IMR-90 (cell line): Measurements from ENCODE around the gene FOXB1. TPM values are rescaled to one million over a fixed set of nuclear protein-coding genes. Genes with fewer than 3 reads are reported as not detected.

Source experiments
- ATAC-seq: fragments of 200-7000 bp; cut with Tn5 transposase; 2 replicates; pipeline ENCODE4 v1.9.1; 2020; ENCODE audit warnings: low read depth, mild to moderate bottlenecking, moderate library complexity
- BruUV-seq: library from RNA; stranded (reverse); fragments of 400-500 nt; replicated peaks from 2 replicates; lab custom pipeline; 2021; lab: Mats Ljungman, UMichigan
- CTCF ChIA-PET: fragments of 300-600 bp; formaldehyde crosslinking; extraction: SDS; loops from one replicate; lab custom pipeline; 2021; ENCODE audit warnings: antibody characterized with exemption; lab: Yijun Ruan, JAX
- POLR2A ChIA-PET: fragments of 300-600 bp; sonication (Branson Sonifier 250); formaldehyde crosslinking; loops from one replicate; lab custom pipeline; 2022; ENCODE audit warnings: antibody characterized with exemption; ENCODE audit not compliant: unreplicated experiment; lab: Charles Lee
- DNase-seq: peaks from one replicate; pipeline ENCODE4 v3.0.0; 2013
- H2AFZ ChIP-seq: replicated peaks from 2 replicates; pipeline ENCODE3; 2013; ENCODE audit warnings: low read length, mild to moderate bottlenecking; ENCODE audit not compliant: poor library complexity
- H2AK5ac ChIP-seq: 2 replicates; pipeline ENCODE4 v1.6.1; 2013; ENCODE audit warnings: low read depth, low read length, inconsistent platforms
- H2AK9ac ChIP-seq: replicated peaks from 2 replicates; pipeline ENCODE3; 2013; ENCODE audit warnings: mild to moderate bottlenecking, low read depth, low read length, moderate library complexity; ENCODE audit not compliant: poor library complexity
- H2BK120ac ChIP-seq: 2 replicates; pipeline ENCODE4 v1.6.1; 2013; ENCODE audit warnings: low read depth, low read length, inconsistent platforms
- H2BK15ac ChIP-seq: 3 replicates; pipeline ENCODE4 v1.6.1; 2013; ENCODE audit warnings: low read depth, low read length, inconsistent platforms
- H2BK20ac ChIP-seq: 2 replicates; pipeline ENCODE4 v1.6.1; 2013; ENCODE audit warnings: low read depth, mild to moderate bottlenecking, inconsistent platforms, low read length, moderate library complexity
- H2BK5ac ChIP-seq: 2 replicates; pipeline ENCODE4 v1.6.1; 2013; ENCODE audit warnings: mild to moderate bottlenecking, low read depth, low read length, inconsistent platforms; ENCODE audit not compliant: poor library complexity, severe bottlenecking
- H3K14ac ChIP-seq: replicated peaks from 2 replicates; pipeline ENCODE4 v1.6.1; 2013; ENCODE audit warnings: low read depth, low read length, inconsistent platforms
- H3K18ac ChIP-seq: 2 replicates; pipeline ENCODE4 v1.6.1; 2013; ENCODE audit warnings: low read depth, low read length, control low read depth
- H3K23ac ChIP-seq: 2 replicates; pipeline ENCODE4 v1.6.1; 2013; ENCODE audit warnings: low read depth, low read length, inconsistent platforms
- H3K27ac ChIP-seq: 2 replicates; pipeline ENCODE4 v1.5.1; 2013; ENCODE audit warnings: mild to moderate bottlenecking, control low read depth, low read length; ENCODE audit not compliant: insufficient read depth
- H3K27me3 ChIP-seq: 2 replicates; pipeline ENCODE4 v1.6.1; 2013; ENCODE audit warnings: low read length; ENCODE audit not compliant: control insufficient read depth, insufficient read depth
- H3K36me3 ChIP-seq: 2 replicates; pipeline ENCODE4 v1.6.1; 2013; ENCODE audit warnings: low read length, mixed read lengths; ENCODE audit not compliant: control insufficient read depth, insufficient read depth
- H3K4ac ChIP-seq: 2 replicates; pipeline ENCODE4 v1.6.1; 2013; ENCODE audit warnings: low read depth, low read length, inconsistent platforms
- H3K4me1 ChIP-seq: 2 replicates; pipeline ENCODE4 v1.6.1; 2013; ENCODE audit warnings: low read length, mixed read lengths; ENCODE audit not compliant: control insufficient read depth, insufficient read depth
- H3K4me2 ChIP-seq: 2 replicates; pipeline ENCODE4 v1.6.1; 2013; ENCODE audit warnings: low read depth, mild to moderate bottlenecking, control low read depth, low read length, moderate library complexity
- H3K4me3 ChIP-seq: 2 replicates; pipeline ENCODE4 v1.5.1; 2013; ENCODE audit warnings: low read depth, mild to moderate bottlenecking, control low read depth, low read length, moderate library complexity; ENCODE audit not compliant: insufficient read depth
- H3K56ac ChIP-seq: 2 replicates; pipeline ENCODE4 v1.6.1; 2013; ENCODE audit warnings: low read length, inconsistent platforms; ENCODE audit not compliant: insufficient read depth; ENCODE audit errors: extremely low read depth
- H3K79me1 ChIP-seq, 2 experiments: 2 replicates each; pipeline ENCODE4 v1.6.1; 2013; ENCODE audit warnings: low read length in 2 of 2, inconsistent platforms in 1 of 2, low read depth in 1 of 2
- H3K9ac ChIP-seq: 2 replicates; pipeline ENCODE4 v1.6.1; 2013; ENCODE audit warnings: low read depth, low read length, control low read depth
- H3K9me1 ChIP-seq: 2 replicates; pipeline ENCODE4 v1.6.1; 2013; ENCODE audit warnings: low read length, inconsistent platforms; ENCODE audit not compliant: insufficient read depth
- H3K9me3 ChIP-seq: 2 replicates; pipeline ENCODE4 v1.6.1; 2013; ENCODE audit warnings: low read length; ENCODE audit not compliant: control insufficient read depth, insufficient read depth
- H4K20me1 ChIP-seq: 2 replicates; pipeline ENCODE4 v1.6.1; 2013; ENCODE audit warnings: low read length, inconsistent platforms; ENCODE audit not compliant: insufficient read depth
- H4K5ac ChIP-seq: 2 replicates; pipeline ENCODE4 v1.6.1; 2013; ENCODE audit warnings: mild to moderate bottlenecking, low read depth, low read length, control low read depth
- H4K8ac ChIP-seq, 2 experiments: 2 replicates each; pipeline ENCODE4 v1.6.1; 2013; ENCODE audit warnings: low read depth in 2 of 2, low read length in 2 of 2, control low read depth in 1 of 2, inconsistent platforms in 1 of 2
- H4K91ac ChIP-seq: 2 replicates; pipeline ENCODE4 v1.6.1; 2013; ENCODE audit warnings: low read depth, low read length, inconsistent platforms; ENCODE audit not compliant: insufficient read depth
- FOS ChIP-seq: fragments of 150-350 bp; IDR thresholded peaks from 2 replicates; pipeline ENCODE4 v1.6.1; 2016; ENCODE audit warnings: low read depth, low read length
- MXI1 ChIP-seq: IDR thresholded peaks from 2 replicates; pipeline ENCODE4 v1.6.1; 2012; ENCODE audit warnings: low read depth, mild to moderate bottlenecking, low read length, moderate library complexity, borderline replicate concordance
- RFX5 ChIP-seq: IDR thresholded peaks from 2 replicates; pipeline ENCODE4 v1.8.0; 2012; ENCODE audit warnings: low read depth, mild to moderate bottlenecking, low read length, moderate library complexity
- dilution Hi-C: fragments of 300-500 bp; cut with HindIII; formaldehyde crosslinking; loops from one replicate; pipeline ENCODE4 v1.14.3; 2018; ENCODE audit warnings: low sequenced_read_pairs; ENCODE audit not compliant: unreplicated experiment
- in situ Hi-C: fragments of 300-500 bp; cut with MboI; formaldehyde crosslinking; loops from 3 replicates; pipeline ENCODE4 v1.14.3; 2019; ENCODE audit warnings: low sequenced_read_pairs, inconsistent platforms, mixed read lengths
- intact Hi-C: fragments of 100-400 bp; cut with micrococcal nuclease; formaldehyde crosslinking; loops from 2 replicates; pipeline ENCODE4 v1.10.0; 2022
- polyA plus RNA-seq, 3 experiments: library from polyadenylated mRNA; depleted of rRNA; stranded (reverse); fragments of >200 nt; gene quantifications; 2 replicates each; pipeline ENCODE4 v1.2.3, GENCODE V29; 2012; ENCODE audit warnings: low replicate concordance in 1 of 3
- total RNA-seq: library from RNA; depleted of rRNA; stranded (reverse); fragments of >200 nt; gene quantifications from 2 replicates; pipeline ENCODE4 v1.2.3, GENCODE V29; 2012

Gene FOXB1
- total and polyA plus RNA-seq, 2 of the 4 experiments (the other 2 are of a cell fraction) = not detected

GRCh38 chr15:59963925-59964324 is 40.2 kb upstream of the FOXB1 start:
- H3K36me3 ChIP-seq = no peaks in the 10 kb centered on the region
- no peak overlapping the region for H3K23ac ChIP-seq
- no peak overlapping the region for H2BK5ac ChIP-seq
- CTCF ChIA-PET = no interaction called here
- no peak overlapping the region for H3K4me2 ChIP-seq
- no peak overlapping the region for H3K18ac ChIP-seq
- H3K4me1 ChIP-seq = no peaks in the 10 kb centered on the region
- H3K79me1 ChIP-seq = no peaks in the 10 kb centered on the region
- no peak overlapping the region for H2BK20ac ChIP-seq
- H3K27ac ChIP-seq = no peak overlapping the region
- no peak overlapping the region for H3K14ac ChIP-seq
- peaks cover 2% of the 10 kb centered on the region; the same call in 1 of the 2 replicates for H3K9me3 ChIP-seq
- DNase-seq (no peak), ATAC-seq (no peak)
- POLR2A ChIA-PET = no interaction called here
- H4K91ac ChIP-seq = no peak overlapping the region
- TF ChIP-seq RFX5 (no peak), MXI1 (no peak), FOS (no peak)
- H3K56ac ChIP-seq = no peak overlapping the region
- H3K27me3 ChIP-seq = no peaks in the 10 kb centered on the region
- no peaks in the 10 kb centered on the region for H4K20me1 ChIP-seq
- H2BK120ac ChIP-seq = no peak overlapping the region
- H2BK15ac ChIP-seq = no peak overlapping the region
- no TSS peak for BruUV-seq
- H4K8ac ChIP-seq = no peak overlapping the region
- H3K9ac ChIP-seq = no peak overlapping the region
- dilution Hi-C loops = no loop called here
- no peak overlapping the region for H3K4me3 ChIP-seq
- H3K4ac ChIP-seq = no peak overlapping the region
- H4K5ac ChIP-seq = no peak overlapping the region
- in situ Hi-C loops = no loop called here
- no peak overlapping the region for H2AK5ac ChIP-seq
- intact Hi-C loops = no loop called here
- no peaks in the 10 kb centered on the region for H3K9me1 ChIP-seq
- H2AFZ ChIP-seq = no peak overlapping the region
- H2AK9ac ChIP-seq = no peak overlapping the region
